ENCODE data around the gene NALF2. TPM values are rescaled to one million over a fixed set of nuclear protein-coding genes. Genes with fewer than 3 reads are reported as not detected.

NALF2 gene
- polyA plus RNA-seq, 1 donor from 2014 or later: 5.4 TPM

DNA sequence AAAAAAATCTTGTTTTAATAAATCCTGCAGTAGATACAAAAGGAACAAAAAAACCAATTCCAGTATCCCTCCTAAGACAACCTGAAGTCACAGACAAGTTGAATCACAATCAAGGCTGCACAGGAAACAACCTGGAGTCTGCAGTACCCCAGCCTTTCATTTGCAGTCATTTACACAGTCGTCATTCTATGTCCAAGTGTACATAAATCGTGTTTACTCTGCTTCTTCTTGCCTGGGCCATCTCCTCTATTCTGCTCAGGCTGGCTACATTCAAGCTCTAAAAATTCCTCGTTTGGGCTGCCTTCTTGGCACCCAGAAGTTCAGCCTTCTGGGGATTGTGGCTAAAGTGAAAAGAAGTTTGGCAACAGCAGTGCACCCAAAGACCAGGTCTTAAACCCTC lies 37.8 kb downstream of the NALF2 start:
- H3F3A ChIP-seq (ENCODE audit: insufficient read depth, low read length, poor library complexity, severe bottlenecking): no peaks in the 10 kb centered on the region
- TF ChIP-seq POLR2AphosphoS5 (IDR thresholded peaks at IDR 0.05) (no peak), TAF1 (IDR thresholded peaks at IDR 0.05; ENCODE audit: low read depth) (no peak), MXI1 (conservative IDR thresholded peaks at IDR 0.05; ENCODE audit: poor library complexity, severe bottlenecking) (no peak), RAD21 (conservative IDR thresholded peaks at IDR 0.05) (no peak)
- TF ChIP-seq, protein P1, sequence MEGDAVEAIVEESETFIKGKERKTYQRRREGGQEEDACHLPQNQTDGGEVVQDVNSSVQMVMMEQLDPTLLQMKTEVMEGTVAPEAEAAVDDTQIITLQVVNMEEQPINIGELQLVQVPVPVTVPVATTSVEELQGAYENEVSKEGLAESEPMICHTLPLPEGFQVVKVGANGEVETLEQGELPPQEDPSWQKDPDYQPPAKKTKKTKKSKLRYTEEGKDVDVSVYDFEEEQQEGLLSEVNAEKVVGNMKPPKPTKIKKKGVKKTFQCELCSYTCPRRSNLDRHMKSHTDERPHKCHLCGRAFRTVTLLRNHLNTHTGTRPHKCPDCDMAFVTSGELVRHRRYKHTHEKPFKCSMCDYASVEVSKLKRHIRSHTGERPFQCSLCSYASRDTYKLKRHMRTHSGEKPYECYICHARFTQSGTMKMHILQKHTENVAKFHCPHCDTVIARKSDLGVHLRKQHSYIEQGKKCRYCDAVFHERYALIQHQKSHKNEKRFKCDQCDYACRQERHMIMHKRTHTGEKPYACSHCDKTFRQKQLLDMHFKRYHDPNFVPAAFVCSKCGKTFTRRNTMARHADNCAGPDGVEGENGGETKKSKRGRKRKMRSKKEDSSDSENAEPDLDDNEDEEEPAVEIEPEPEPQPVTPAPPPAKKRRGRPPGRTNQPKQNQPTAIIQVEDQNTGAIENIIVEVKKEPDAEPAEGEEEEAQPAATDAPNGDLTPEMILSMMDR (IDR thresholded peaks at IDR 0.05; ENCODE audit: poor library complexity, severe bottlenecking): no peak
- no peak overlapping the region for H3K4me3 ChIP-seq (ENCODE audit: low read length)
- no peaks in the 10 kb centered on the region for H3K79me2 ChIP-seq (replicated peaks; ENCODE audit: insufficient read depth, low read length)
- H3K9me3 ChIP-seq (ENCODE audit: low read length): no peaks in the 10 kb centered on the region
- H3K9me2 ChIP-seq (ENCODE audit: insufficient read depth, low read length): no peaks in the 10 kb centered on the region
- no peak overlapping the region for H3K27ac ChIP-seq (ENCODE audit: low read length)
- no peak overlapping the region for H3K9ac ChIP-seq (ENCODE audit: low read length)
- H3K4me2 ChIP-seq (ENCODE audit: low read length): no peak overlapping the region
- no peaks in the 10 kb centered on the region for H4K20me1 ChIP-seq (ENCODE audit: insufficient read depth)
- H3K36me3 ChIP-seq (ENCODE audit: insufficient read depth, low read length): no peaks in the 10 kb centered on the region
- H2AFZ ChIP-seq (ENCODE audit: low read depth, low read length): no peak overlapping the region
- no peaks in the 10 kb centered on the region for H3K27me3 ChIP-seq (ENCODE audit: insufficient read depth, low read depth, low read length)

DNA sequence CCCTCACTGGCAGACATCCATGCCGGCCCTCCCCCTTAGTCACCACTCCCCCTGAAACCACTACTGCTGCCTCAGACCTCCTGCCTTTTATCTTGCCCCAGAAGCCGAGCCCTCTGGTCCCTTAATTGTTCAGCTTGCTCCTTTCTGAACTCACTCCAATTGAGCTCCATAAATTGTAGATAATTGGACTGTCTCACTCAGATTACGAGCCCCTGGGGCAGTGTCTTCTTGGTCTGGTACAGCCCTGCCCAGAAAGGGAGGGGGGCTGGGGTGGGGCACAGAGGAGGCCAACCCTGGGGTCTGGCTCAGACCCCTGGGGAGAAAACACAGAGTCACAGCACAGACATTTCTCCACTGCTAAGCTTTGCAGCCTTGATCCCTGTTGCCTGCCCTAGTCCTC lies 39.4 kb downstream of the NALF2 start:
- Histone ChIP-seq H3K27ac (ENCODE audit: low read length) (no peak overlapping the region), H3K9me2 (ENCODE audit: insufficient read depth, low read length) (no peaks in the 10 kb centered on the region), H3K79me2 (replicated peaks; ENCODE audit: insufficient read depth, low read length) (no peaks in the 10 kb centered on the region), H3K9ac (ENCODE audit: low read length) (no peak overlapping the region), H4K20me1 (ENCODE audit: insufficient read depth) (no peaks in the 10 kb centered on the region), H3K9me3 (ENCODE audit: low read length) (no peaks in the 10 kb centered on the region), H3F3A (ENCODE audit: insufficient read depth, low read length, poor library complexity, severe bottlenecking) (no peaks in the 10 kb centered on the region), H3K36me3 (ENCODE audit: insufficient read depth, low read length) (no peaks in the 10 kb centered on the region), H3K4me2 (ENCODE audit: low read length) (no peak overlapping the region), H2AFZ (ENCODE audit: low read depth, low read length) (no peak overlapping the region), H3K4me3 (ENCODE audit: low read length) (no peak overlapping the region), H3K27me3 (ENCODE audit: insufficient read depth, low read depth, low read length) (no peaks in the 10 kb centered on the region)
- TF ChIP-seq MXI1 (conservative IDR thresholded peaks at IDR 0.05; ENCODE audit: poor library complexity, severe bottlenecking) (no peak), POLR2AphosphoS5 (IDR thresholded peaks at IDR 0.05) (no peak), EZH2 (IDR thresholded peaks at IDR 0.05; ENCODE audit: borderline replicate concordance, insufficient read depth, low read length, poor library complexity, severe bottlenecking) (no peak), SMC3 (conservative IDR thresholded peaks at IDR 0.05; ENCODE audit: poor library complexity) (no peak), TAF1 (IDR thresholded peaks at IDR 0.05; ENCODE audit: low read depth) (no peak), RAD21 (conservative IDR thresholded peaks at IDR 0.05) (no peak), EP300 (conservative IDR thresholded peaks at IDR 0.05; ENCODE audit: poor library complexity, severe bottlenecking) (no peak)
- TF ChIP-seq, protein P1 (IDR thresholded peaks at IDR 0.05; ENCODE audit: poor library complexity, severe bottlenecking): no peak
- TF ChIP-seq, protein P2, sequence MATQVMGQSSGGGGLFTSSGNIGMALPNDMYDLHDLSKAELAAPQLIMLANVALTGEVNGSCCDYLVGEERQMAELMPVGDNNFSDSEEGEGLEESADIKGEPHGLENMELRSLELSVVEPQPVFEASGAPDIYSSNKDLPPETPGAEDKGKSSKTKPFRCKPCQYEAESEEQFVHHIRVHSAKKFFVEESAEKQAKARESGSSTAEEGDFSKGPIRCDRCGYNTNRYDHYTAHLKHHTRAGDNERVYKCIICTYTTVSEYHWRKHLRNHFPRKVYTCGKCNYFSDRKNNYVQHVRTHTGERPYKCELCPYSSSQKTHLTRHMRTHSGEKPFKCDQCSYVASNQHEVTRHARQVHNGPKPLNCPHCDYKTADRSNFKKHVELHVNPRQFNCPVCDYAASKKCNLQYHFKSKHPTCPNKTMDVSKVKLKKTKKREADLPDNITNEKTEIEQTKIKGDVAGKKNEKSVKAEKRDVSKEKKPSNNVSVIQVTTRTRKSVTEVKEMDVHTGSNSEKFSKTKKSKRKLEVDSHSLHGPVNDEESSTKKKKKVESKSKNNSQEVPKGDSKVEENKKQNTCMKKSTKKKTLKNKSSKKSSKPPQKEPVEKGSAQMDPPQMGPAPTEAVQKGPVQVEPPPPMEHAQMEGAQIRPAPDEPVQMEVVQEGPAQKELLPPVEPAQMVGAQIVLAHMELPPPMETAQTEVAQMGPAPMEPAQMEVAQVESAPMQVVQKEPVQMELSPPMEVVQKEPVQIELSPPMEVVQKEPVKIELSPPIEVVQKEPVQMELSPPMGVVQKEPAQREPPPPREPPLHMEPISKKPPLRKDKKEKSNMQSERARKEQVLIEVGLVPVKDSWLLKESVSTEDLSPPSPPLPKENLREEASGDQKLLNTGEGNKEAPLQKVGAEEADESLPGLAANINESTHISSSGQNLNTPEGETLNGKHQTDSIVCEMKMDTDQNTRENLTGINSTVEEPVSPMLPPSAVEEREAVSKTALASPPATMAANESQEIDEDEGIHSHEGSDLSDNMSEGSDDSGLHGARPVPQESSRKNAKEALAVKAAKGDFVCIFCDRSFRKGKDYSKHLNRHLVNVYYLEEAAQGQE (IDR thresholded peaks at IDR 0.05; ENCODE audit: borderline replicate concordance): no peak
